ENCODE data around the gene GPC2.
"Not testable (repeated sequence)": the region's sequence is repeated elsewhere in the genome, so short reads cannot be mapped to it uniquely, and the experiment has no call there.

Gene GPC2

DNA sequence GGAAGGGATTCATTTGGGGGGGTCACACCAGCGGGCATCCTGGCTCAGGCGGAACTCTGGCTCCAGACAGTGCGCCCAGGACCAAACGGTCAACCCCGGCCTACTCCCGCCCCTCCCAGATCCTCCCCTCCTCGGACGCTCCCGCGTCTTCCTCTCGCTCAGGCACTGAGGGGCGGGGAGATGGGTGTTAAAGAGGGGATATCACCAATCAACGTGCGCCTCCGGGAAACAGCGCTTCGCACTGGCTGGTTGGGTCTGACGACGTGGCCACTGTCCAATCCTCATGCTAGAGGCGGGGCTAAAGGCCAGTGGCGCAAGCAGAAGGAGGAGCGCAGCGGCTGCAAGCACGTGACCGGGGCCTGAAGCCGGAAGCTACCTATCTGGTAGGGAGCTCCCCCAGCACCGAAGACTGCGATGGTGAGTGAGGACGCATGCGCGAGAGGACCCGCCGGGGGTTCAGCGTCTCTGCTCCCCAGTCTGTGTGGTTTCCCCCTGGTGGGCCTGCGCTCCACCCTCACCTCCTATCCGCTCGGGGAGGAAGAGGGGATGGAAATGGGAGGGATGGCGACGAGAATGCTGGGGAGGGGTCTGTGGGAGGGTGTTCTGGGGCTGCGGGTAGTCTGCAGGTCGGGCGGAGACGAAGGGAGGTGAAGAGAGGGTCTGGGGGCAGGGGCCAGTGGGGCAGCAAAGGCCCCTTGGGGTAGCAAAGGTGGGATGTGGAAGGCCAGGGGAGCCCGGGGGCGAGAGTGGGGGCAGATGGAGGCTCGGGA is 28.4 kb downstream of the GPC2 start, which contains the start of gene LAMTOR4:
TSS of gene LAMTOR4 (plus strand) at position 360 of the 770 bp plus-strand sequence. CDS start at position 415, 55 bp downstream.
- DNase-seq (ENCODE audit: low read depth) = peak; percentile 94

DNA sequence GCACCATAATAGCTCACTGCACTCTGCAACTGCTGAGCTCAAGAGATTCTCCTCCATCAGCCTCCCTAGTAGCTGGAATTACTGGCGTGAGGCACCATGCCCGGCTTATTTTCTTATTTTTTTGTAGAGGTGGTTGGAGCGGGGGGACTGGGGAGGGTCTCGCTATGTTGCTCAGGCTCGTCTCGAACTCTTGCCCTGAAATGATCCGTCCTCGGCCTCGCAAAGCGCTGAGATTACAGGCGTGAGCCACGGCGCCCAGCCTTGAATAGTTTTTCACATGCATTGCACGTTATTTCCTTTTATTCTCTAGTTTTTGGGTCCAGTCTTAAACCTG is 29.0 kb downstream of the GPC2 start:
- no peak for DNase-seq (ENCODE audit: low read depth)

DNA sequence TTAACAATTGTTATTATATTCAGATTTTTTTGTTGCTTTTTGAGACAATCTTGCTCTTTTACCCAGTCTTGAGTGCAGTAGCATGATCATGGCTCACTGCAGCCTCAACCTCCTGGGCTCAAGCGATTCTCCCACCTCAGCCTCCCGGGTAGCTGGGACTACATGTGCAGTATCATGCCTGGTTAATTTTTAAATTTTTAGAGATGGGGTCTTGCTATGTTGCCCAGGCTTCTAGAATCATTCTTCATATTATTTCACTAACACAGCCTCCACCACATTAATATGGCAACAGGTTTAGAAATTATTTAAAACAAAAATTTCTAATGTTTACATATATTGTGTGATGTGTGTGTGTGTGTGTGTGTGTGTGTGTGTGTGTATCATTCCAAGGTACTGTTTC is 29.9 kb downstream of the GPC2 start:
- DNase-seq (ENCODE audit: low read depth) = no peak

DNA sequence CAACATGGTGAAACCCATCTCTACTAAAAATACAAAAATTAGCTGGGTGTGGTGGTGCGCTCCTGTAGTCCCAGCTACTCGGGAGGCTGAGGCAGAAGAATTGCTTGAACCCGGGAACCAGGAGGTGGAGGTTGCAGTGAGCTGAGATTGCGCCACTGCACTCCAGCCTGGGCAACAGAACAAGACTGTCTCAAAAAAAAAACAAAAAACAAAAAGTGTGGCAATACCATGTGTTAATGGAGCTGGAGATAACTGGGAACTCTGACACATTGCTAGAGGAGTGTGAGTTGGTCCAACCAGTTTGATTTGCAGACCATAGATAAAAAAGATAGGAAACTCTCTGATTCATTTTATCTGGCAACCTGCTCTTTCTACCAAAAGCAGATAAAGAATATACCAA is 30.8 kb downstream of the GPC2 start:
- DNase-seq (ENCODE audit: low read depth) = not testable (repeated sequence)

DNA sequence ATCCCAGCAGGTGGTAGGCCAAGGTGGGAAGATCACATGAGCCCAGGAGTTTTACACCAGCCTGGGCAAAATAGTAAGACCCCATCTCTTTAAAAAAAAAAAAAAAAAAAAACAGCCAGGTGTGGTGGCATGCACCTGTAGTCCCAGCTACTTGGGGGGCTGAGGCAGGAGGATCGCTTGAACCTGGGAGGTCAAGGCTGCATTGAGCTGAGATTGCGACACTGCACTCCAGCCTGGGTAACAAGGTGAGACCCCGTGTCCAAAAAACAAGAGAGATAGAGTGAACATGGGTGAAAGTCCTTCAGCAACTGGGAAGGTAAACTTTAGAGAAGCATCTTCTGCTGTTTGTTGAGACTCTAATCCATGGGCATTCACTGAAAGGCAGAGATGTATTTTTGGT is 34.7 kb downstream of the GPC2 start:
- DNase-seq (ENCODE audit: low read depth) = no peak

DNA sequence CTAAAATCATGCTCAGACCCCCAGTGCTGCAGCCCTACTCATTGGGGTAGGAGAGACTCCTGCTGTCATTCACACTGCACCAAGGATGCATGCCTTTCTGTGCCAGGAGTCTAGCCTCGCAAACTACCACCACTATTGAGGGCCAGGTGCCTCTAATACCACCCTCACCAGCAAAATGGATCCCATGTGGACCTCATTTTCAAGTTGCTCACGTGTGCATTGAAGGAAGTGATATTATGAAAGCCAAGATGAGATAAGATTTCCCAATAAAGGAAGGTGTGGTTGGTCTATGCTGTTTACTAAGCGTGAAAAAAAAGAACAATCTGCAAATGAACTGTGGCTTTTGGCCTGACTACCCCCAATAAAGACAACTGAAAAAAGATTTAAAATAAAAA is 35.6 kb downstream of the GPC2 start:
- DNase-seq (ENCODE audit: low read depth) = no peak

DNA sequence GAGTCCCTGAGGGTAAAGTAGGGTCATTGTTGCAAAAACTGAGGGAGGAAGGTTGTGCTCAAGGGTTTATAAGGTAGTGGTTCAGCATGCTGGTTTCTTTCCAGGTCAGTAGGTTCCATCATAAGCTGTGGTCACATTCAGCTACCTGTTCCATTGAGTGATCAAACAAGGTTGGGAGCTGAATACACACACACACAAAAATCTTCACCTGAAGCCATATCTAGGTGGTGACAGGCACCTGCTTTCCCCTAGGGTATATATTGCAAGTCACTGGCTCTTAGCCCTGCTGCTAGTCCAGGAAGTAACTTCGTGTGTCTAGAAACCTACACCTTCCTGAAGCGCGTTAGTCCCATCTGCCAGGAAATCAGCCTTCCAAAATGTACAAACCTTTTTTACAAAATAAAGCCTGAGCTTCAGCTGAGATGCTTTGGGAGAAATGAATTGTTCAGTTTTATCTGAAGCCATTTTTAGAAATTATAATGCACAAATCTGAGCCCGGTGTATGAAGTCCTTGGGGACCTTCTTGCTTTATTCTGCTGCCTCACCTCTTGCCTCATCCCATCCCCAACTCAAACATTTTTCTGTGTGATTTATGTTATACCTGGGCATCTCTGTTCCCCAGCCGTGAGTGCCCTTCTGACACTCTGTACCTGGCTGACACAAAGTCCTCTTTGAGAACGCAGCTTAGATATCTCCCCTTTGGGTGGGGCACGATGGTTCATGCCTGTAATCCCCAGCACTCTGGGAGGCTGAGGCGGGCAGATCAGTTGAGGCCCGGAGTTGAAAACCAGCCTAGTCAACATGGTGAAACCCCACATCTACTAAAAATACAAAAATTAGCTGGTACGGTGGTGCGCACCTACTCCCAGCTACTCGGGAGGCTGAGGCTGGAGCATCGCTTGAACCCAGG is 39.1 kb downstream of the GPC2 start:
- no peak for DNase-seq (ENCODE audit: low read depth)

DNA sequence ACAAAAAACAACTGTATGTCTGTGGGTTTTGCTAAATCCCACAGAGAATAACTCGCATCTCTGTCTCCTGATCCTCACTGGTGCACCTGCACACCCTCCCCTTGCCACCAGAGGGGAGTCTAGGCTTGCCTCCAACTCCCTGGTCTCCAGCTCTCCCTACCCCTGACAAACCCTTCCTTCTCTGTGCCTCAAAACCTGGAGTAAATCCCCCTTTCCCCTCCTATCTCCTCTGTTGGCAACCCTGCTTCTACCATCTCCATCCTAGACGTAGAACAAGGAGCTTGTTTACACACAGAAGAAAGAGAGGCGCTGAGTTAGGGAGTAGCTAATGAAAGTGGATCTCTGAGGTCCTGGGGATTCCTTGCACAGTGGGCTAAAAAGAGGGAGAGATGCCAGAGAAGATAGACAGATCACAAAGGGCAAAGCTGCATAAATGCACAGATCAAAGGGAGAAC is 44.5 kb downstream of the GPC2 start:
- no peak for DNase-seq (ENCODE audit: low read depth)

DNA sequence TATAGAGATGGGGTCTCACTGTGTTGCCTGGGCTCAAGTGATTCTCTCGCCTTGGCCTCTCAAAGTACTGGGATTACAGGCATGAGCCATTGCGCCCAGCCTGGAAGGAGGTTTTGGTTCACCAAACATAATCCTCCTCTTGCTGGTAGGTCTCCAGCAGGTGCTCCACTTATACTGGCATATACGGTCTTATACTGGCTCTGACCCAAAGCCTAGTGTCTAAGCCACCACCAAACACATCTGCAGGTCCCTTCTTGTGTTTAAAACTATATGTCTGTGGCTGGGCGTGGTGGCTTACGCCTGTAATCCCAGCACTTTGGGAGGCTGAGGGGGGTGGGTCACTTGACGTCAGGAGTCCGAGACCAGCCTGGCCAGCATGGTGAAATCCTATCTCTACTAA is 45.1 kb downstream of the GPC2 start:
- no peak for DNase-seq (ENCODE audit: low read depth)

DNA sequence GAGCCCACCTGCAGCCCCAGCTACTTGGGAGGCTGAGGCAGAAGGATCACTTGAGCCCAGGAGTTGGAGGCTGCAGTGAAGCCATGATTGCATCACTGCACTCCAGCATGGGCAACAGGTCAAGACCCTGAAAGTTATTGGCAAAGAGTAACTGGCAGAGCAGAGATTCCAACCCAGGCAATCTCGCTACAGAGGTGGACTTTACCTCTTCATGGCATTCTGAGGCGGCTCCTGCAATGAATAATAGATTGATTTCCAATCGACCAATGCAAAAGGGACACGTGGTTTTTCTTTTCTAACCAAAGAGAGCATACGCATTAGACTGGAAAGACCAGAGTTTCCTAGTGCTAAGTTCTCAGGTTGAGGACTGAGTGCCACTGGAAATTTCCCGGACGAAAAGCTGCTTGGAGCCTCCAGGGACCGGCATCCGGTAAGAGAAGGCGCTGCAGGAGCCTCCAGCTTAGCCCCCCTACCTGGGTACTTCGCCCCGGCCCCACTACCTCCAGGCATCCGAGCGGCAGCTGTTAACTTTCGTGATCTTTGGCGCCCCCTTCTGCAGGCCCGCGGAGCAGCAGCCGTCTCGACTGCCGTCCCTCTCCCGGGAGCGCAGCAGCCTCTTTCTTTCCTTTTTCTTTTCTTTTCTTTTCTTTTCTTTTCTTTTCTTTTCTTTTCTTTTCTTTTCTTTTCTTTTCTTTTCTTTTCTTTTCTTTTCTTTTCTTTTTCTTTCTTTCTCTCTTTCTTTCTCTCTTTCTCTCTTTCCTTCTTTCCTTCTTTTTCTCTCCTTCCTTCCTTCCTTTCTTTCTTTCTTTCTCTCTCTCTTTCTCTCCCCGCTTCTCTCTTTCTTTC is 46.4 kb downstream of the GPC2 start:
- DNase-seq (ENCODE audit: low read depth) = peak; percentile 64

DNA sequence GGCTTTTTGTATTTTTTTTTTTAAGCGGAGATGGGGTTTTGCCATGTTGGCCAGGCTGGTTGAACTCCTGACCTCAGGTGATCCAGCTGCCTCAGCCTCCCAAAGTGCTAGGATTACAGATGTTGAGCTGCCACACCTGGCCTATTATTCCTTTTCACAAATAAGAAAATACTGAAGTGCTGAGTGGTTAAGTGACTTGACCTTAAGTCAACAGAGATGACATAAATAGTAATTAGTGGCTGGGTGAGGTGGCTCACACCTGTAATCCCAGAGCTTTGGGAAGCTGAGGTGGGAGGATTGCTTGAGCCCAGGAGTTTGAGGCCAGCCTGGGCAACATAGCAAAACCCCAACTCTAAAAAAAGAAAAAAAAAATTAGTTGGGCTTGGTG is 47.0 kb downstream of the GPC2 start:
- DNase-seq (ENCODE audit: low read depth) = not testable (repeated sequence)

DNA sequence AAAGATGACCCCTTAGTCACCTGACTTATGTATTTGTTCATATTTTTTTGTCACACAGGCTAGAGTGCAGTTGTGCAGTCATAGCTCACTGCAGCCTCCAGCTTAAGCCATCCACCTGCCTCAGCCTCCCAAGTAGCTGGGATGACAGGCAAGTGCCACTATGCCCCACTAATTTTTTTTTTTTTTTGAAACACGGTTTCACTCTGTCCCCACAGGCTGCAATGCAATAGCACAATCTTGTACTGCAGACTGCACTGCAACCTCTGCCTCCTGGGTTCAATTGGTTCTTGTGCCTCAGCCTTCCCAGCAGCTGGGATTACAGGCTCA is 48.6 kb downstream of the GPC2 start:
- DNase-seq (ENCODE audit: low read depth) = no peak

DNA sequence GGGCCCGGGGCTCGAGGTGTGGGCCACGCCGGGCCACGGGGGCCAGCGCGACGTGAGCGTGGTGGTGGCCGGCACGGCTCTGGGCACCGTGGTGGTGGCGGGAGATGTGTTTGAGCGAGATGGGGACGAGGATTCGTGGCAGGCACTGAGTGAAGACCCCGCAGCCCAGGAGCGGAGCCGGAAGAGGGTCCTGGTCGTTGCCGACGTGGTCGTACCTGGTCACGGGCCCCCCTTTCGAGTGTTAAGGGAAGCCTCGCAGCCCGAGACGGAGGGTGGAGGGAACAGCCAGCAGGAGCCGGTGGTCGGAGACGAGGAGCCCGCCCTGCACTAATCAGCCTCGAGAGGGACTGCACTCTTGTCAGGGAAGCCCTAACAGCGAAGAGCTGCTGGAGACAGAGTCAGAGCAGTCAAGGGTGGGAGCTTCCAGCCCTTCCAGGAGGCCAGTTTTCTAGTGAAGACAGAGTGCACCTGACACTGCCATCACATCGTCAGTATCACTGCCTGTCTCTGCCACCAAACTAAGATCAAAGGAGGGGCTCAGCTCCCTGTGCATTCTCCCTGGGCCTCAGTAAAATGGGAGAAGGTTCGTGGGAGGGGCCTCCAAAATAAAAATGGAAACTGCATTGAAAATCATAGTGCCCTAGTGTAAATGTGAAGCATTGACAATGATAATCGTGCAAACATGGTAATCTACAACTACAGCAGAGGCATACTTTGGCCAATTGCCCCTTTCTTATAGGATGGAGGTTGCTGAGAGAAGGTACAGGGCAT is 49.1 kb downstream of the GPC2 start:
- DNase-seq (ENCODE audit: low read depth) = no peak

DNA sequence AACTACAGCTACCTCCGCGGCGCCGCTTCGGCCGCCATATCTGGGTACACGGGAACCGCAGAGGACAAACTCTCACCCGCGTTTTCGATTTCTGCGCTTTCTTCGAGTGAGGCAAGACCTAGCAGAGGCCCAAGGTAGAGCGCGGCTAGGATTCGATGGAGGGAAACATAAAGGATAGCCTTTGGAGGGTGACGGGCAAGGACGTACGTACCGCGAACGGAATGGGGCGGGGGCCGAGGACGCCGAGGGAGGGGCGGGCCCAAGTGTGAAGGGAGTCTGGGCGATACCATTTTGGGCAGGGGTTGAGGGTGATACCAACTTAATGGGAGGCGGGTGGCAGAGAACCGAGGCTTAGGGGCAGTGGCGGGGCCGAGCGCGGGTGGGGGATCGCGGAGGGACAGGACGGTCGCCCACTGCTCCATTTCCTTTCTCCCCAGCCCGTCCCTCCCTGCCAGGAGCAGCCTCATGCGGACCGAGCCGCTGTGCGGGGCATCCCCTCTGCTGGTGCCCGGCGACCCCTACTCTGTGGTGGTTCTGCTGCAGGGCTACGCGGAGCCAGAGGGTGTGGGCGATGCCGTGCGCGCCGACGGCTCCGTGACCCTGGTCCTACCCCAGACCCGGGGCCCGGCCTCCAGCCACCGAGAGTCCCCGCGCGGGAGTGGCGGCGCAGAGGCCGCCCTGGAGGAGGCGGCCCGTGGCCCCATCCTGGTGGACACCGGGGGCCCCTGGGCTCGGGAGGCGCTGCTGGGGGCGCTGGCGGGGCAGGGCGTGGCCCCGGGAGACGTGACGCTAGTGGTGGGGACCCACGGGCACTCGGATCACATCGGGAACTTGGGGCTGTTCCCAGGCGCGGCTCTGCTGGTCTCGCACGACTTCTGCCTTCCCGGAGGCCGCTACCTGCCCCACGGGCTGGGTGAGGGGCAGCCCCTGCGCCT is 50.0 kb downstream of the GPC2 start, which contains the start of gene MBLAC1:
TSS of gene MBLAC1 (plus strand) at position 37 of the 935 bp plus-strand sequence. CDS start at position 466, 429 bp downstream.
- peak; percentile 80 for DNase-seq (ENCODE audit: low read depth)

DNA sequence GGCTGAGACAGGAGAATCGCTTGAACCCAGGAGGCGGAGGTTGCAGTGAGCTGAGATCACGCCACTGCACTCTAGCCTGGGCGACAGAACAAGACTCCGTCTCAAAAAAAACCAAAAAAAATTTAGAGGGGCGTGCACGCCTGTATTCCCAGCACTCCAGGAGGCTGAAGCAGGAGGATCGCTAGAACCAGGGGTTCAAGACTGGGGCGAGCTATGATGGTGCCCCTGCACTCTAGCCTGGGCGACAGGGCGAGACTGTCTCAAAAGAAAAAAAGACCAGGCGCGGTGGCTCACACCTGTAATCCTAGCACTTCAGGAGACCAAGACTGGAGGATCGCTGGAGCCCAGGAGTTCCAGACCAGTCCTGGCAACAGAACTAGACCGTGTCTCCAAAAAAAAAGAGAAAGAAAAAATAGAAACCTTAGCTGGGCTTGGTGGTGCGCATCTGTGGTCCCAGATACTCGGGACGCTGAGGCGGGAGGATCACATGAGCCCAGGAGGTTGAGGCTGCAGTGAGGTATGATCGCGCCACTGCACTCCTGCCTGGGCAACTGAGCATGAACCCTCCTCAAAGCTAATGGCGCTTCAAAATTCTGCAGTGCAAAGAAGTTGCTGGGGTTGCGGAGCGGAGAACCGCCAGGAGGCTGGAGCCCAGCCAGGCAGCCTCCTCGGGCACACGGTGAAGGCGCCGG is 50.8 kb downstream of the GPC2 start:
- DNase-seq (ENCODE audit: low read depth) = no peak

DNA sequence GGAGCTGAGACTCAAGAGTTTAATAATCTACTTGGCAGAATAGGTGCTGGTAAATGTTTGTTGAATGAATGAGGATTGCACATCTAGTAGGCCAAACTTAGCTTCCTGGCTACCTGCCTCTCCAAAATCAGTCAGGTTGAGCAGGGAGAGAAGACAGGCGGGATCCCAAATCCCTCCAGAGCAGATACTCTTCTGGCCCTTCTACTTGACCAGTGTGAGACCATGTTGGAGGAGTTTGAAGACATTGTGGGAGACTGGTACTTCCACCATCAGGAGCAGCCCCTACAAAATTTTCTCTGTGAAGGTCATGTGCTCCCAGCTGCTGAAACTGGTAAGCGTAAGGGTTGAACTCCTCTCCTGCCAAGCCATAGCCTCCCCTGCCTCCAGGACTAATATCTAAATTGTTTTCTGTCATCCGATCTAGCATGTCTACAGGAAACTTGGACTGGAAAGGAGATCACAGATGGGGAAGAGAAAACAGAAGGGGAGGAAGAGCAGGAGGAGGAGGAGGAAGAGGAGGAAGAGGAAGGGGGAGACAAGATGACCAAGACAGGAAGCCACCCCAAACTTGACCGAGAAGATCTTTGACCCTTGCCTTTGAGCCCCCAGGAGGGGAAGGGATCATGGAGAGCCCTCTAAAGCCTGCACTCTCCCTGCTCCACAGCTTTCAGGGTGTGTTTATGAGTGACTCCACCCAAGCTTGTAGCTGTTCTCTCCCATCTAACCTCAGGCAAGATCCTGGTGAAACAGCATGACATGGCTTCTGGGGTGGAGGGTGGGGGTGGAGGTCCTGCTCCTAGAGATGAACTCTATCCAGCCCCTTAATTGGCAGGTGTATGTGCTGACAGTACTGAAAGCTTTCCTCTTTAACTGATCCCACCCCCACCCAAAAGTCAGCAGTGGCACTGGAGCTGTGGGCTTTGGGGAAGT is 52.6 kb downstream of the GPC2 start:
- no peak for DNase-seq (ENCODE audit: low read depth)

DNA sequence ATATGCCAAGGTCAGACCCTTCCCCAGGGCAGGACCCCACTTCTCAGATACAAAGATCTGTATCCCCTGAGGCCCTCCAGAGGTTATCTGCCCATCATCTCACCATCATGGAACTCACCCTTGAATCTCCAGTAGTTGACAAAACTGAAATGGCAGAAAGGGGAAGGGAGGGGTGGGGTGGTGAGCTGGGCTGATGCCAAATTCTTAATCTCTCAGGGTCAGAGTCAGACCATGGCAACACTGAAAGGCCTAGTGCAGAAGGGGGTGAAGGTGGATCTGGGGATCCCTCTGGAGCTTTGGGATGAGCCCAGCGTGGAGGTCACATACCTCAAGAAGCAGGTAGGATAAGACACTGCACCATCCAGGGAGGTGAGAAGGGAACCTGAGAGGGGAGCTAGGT is 54.6 kb downstream of the GPC2 start:
- DNase-seq (ENCODE audit: low read depth) = no peak

DNA sequence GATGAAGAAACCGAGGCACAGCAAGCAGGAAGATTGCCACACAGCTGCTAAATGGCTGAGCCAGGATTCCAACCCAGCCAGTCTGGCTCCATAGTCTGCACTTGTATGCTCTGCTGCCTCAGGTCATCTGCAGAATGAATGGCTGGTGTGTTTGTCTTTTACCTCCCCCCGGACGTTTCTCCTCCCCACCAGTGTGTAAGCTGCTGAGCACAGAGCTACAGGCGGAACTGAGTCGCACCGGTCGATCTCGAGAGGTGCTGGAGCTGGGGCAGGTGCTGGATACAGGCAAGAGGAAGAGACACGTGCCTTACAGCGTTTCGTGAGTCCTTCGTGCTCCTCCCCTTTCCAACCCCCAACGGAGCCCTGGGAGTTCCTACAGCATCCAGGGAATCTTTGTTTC is 55.1 kb downstream of the GPC2 start:
- DNase-seq (ENCODE audit: low read depth) = no peak

DNA sequence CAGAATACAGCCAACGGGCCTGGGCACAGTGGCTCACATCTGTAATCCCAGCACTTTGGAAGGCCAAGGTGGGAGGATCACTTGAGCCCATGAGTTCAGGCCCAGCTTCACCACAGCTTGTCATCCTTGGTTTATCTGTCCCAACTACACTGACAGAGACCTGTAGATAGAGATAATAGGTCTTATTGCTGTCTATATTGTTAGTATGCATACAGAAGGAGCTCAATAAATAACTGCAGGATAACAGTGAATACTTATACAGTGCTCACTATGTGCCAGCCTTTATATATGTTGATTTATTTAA is 56.5 kb downstream of the GPC2 start:
- DNase-seq (ENCODE audit: low read depth) = no peak

Data from stimulated activated CD8-positive, alpha-beta memory T cell treated with anti-CD3 and anti-CD28 coated beads, Interleukin-7, amount 100 ng/mL, for 24 hours (primary cell).